Right atrium auricular region (tissue), 2 donors: ENCODE data around the gene SLC1A1. TPM values are rescaled to one million over a fixed set of nuclear protein-coding genes. Genes with fewer than 3 reads are reported as not detected.

ENCODE experiments used
- DNase-seq: peaks from one replicate; pipeline ENCODE4 v3.0.0-alpha.2; 2019; ENCODE audit warnings: low spot score
- H3K27ac ChIP-seq, 2 donors: fragments of 200-600 bp; sonication (generic); 1 replicate in 1 of 2; 2 replicates in 1 of 2; pipeline ENCODE4 v1.5.1; 2016 to 2019
- H3K27me3 ChIP-seq, 2 donors: fragments of 200-600 bp; sonication (generic); one replicate each; pipeline versions ENCODE4 v1.5.1 to v1.6.0; 2017 to 2019
- H3K36me3 ChIP-seq: fragments of 200-600 bp; sonication (generic); one replicate; pipeline ENCODE4 v1.5.1; 2016
- H3K4me1 ChIP-seq, 2 donors: fragments of 200-600 bp; sonication (generic); one replicate each; pipeline versions ENCODE4 v1.5.1 to v1.6.0; 2017 to 2019
- H3K4me3 ChIP-seq, 2 donors: fragments of 200-600 bp; sonication (generic); 1 replicate in 1 of 2; 2 replicates in 1 of 2; pipeline ENCODE4 v1.5.1; 2017 to 2019; ENCODE audit warnings: mild to moderate bottlenecking in 1 of 2, moderate library complexity in 1 of 2
- H3K9me3 ChIP-seq, 2 donors: fragments of 200-600 bp; sonication (generic); one replicate each; pipeline ENCODE4 v1.5.1; 2019
- CTCF ChIP-seq, 2 donors: fragments of 200-600 bp; sonication (generic); IDR thresholded peaks; one replicate each; pipeline ENCODE4 v1.5.1; 2019; ENCODE audit warnings: antibody characterized with exemption in 2 of 2
- total RNA-seq, 2 donors: library from RNA; depleted of rRNA; stranded (reverse); fragments of >200 nt; gene quantifications; one replicate each; pipeline ENCODE4 v1.1.0, GENCODE V29; 2016

SLC1A1 gene
- total RNA-seq, 2 donors from 2014 or later = 2.6 to 2.9 TPM

- Histone ChIP-seq H3K27me3 (no peaks in the 10 kb centered on the region), H3K27ac (no peak overlapping the region), H3K4me3 (no peak overlapping the region), H3K4me1 (no peaks in the 10 kb centered on the region), H3K9me3 (no peaks in the 10 kb centered on the region), H3K36me3 (no peaks in the 10 kb centered on the region)
- TF ChIP-seq CTCF (IDR thresholded peaks at IDR 0.05) = no peak
- no peak for DNase-seq
Observed at GRCh38 chr9:4620881-4621555, 130.8 kb downstream of the SLC1A1 start.

- H3K27ac ChIP-seq = no peak overlapping the region
- H3K27me3 ChIP-seq = no peaks in the 10 kb centered on the region
- TF ChIP-seq CTCF (IDR thresholded peaks at IDR 0.05) = no peak
- H3K36me3 ChIP-seq = no peaks in the 10 kb centered on the region
- H3K4me1 ChIP-seq = no peaks in the 10 kb centered on the region
- no peaks in the 10 kb centered on the region for H3K9me3 ChIP-seq
- DNase-seq = no peak
- no peak overlapping the region for H3K4me3 ChIP-seq
Observed at GRCh38 chr9:4622016-4622415, 131.7 kb downstream of the SLC1A1 start.

GRCh38 chr9:4630836-4631235 is 140.6 kb downstream of the SLC1A1 start:
- no peak for DNase-seq
- TF ChIP-seq CTCF (IDR thresholded peaks at IDR 0.05) = no peak
- no peaks in the 10 kb centered on the region for H3K9me3 ChIP-seq

More at GRCh38 chr9:4630836-4631235, 140.6 kb downstream of the SLC1A1 start:
- H3K27ac ChIP-seq = no peak overlapping the region
- H3K36me3 ChIP-seq = no peaks in the 10 kb centered on the region
- no peaks in the 10 kb centered on the region for H3K4me1 ChIP-seq
- no peaks in the 10 kb centered on the region for H3K27me3 ChIP-seq
- H3K4me3 ChIP-seq = no peak overlapping the region

Other genes with a start within 250 kb of the SLC1A1 start
- 1 to 10 TPM; 2.5 to 5.4 TPM for gene GLIS3, start 190.4 kb upstream of the SLC1A1 start, total RNA-seq
- 1 to 10 TPM; 3.9 to 4.1 TPM for gene PLPP6, start 171.8 kb downstream of the SLC1A1 start, total RNA-seq
- 1 to 10 TPM in 1 of 2 donors, under 1 TPM in 1; 0.15 to 1.3 TPM for gene SPATA6L, start 176.0 kb downstream of the SLC1A1 start, total RNA-seq
- 10 to 100 TPM; 44.9 to 53.4 TPM for gene CDC37L1, start 189.1 kb downstream of the SLC1A1 start, total RNA-seq